K562 (cell line): ENCODE data around the gene TNK2. TPM values are rescaled to one million over a fixed set of nuclear protein-coding genes. Genes with fewer than 3 reads are reported as not detected.
A peak's percentile ranks its signal among the peaks of the same experiment; 100 is the strongest.

Source experiments
- ARID1B ChIP-seq: fragments of 450-650 bp; IDR thresholded peaks from 2 replicates; pipeline ENCODE4 v1.6.1; 2016; ENCODE audit warnings: antibody characterized with exemption, mild to moderate bottlenecking, inconsistent platforms
- CTBP1 ChIP-seq: fragments of 450-650 bp; IDR thresholded peaks from 2 replicates; pipeline ENCODE4 v1.6.1; 2016; ENCODE audit warnings: borderline replicate concordance
- HOMEZ ChIP-seq: fragments of 250-450 bp; sonication (Bioruptor Pico); IDR thresholded peaks from 2 replicates; pipeline ENCODE4 v1.4.0; 2020; ENCODE audit warnings: mild to moderate bottlenecking, moderate library complexity
- KLF6 ChIP-seq: fragments of 250-450 bp; sonication (Bioruptor Pico); IDR thresholded peaks from 2 replicates; pipeline ENCODE4 v1.4.0; 2020; ENCODE audit warnings: mild to moderate bottlenecking, moderate library complexity, borderline replicate concordance
- MXI1 ChIP-seq: IDR thresholded peaks from 2 replicates; pipeline ENCODE4 v1.6.1; 2011; ENCODE audit warnings: low read depth, mild to moderate bottlenecking, improper control_type of control experiment, low read length
- TCF15 ChIP-seq: fragments of 250-450 bp; sonication (Bioruptor Pico); IDR thresholded peaks from 2 replicates; pipeline ENCODE4 v1.8.0; 2022; ENCODE audit warnings: moderate library complexity, mild to moderate bottlenecking, inconsistent platforms
- ZFX ChIP-seq: sonication (generic); formaldehyde crosslinking; IDR thresholded peaks from 2 replicates; pipeline ENCODE4 v1.8.0; 2022; ENCODE audit warnings: mild to moderate bottlenecking, missing genetic modification reagents, moderate library complexity
- ZNF384 ChIP-seq: IDR thresholded peaks from 2 replicates; pipeline ENCODE4 v1.6.1; 2012; ENCODE audit warnings: low read depth, low read length, improper control_type of control experiment
- ZNF445 ChIP-seq: fragments of 250-450 bp; sonication (Bioruptor Pico); IDR thresholded peaks from 2 replicates; pipeline ENCODE4 v1.4.0; 2020; ENCODE audit warnings: low read depth, mild to moderate bottlenecking, moderate library complexity
- ZNF592 ChIP-seq: fragments of 450-650 bp; IDR thresholded peaks from 2 replicates; pipeline ENCODE4 v1.6.1; 2017; ENCODE audit warnings: antibody characterized with exemption, mild to moderate bottlenecking
- polyA plus RNA-seq, 8 experiments: library from polyadenylated mRNA; depleted of rRNA in 4 of 8; stranded (reverse) in 5 of 8; unstranded in 3 of 8; fragments of >200 nt; fragmentation: Nextera tagmentation in 2 of 8; fragmentation: Illumina TruSeq in 1 of 8; extraction: Ambion mirVana in 2 of 8; extraction: Trizol in 1 of 8; gene quantifications; 2 replicates each; pipeline versions ENCODE4 v1.2.1 to v1.2.3, GENCODE V29; 2011 to 2014; ENCODE audit warnings: inconsistent platforms in 1 of 8, missing spikeins in 1 of 8
- total RNA-seq, 7 experiments: library from RNA; depleted of rRNA in 6 of 7; stranded (reverse); fragments of >200 nt in 6 of 7; fragmentation: Illumina TruSeq in 2 of 7; extraction: Trizol in 2 of 7; gene quantifications; 2 replicates each; pipeline versions ENCODE4 v1.2.1 to v1.2.3, GENCODE V29; 2011 to 2021; ENCODE audit warnings: low replicate concordance in 1 of 7

The TNK2 gene
- total and polyA plus RNA-seq, 9 of the 15 experiments (the other 6 are each of a cell fraction or from before 2014, with no cell fraction given) = 0.03 to 33.8 (median 6.5) TPM

GRCh38 chr3:195876297-195877064 lies 31.9 kb downstream of the TNK2 start (continued):
- TF ChIP-seq ZNF592 (peak; percentile 68), ZNF445 (CRISPR knock-in tag) (no peak), HOMEZ (CRISPR knock-in tag) (no peak), MXI1 (0 out of 2 replicates have a peak, but pooled peaks have one; percentile 32), CTBP1 (peak; percentile 25; the same call in 1 of the 2 replicates), TCF15 (CRISPR knock-in tag) (no peak), KLF6 (no peak), ZNF384 (no peak), ARID1B (peak; percentile 59), ZFX (peak; percentile 44)
